Activated CD8-positive, alpha-beta T cell treated with anti-CD3 and anti-CD28 coated beads for 36 hours (primary cell): ENCODE results near the gene CHIA. TPM values are rescaled to one million over a fixed set of nuclear protein-coding genes. Genes with fewer than 3 reads are reported as not detected.
"Not testable (repeated sequence)": the region's sequence is repeated elsewhere in the genome, so short reads cannot be mapped to it uniquely, and the experiment has no call there.

Experiments used
- ATAC-seq: fragments of 200-7000 bp; cut with Tn5 transposase; one replicate; pipeline ENCODE4 v1.10.0; 2021; ENCODE audit warnings: mild to moderate bottlenecking, moderate library complexity
- CTCF ChIA-PET: fragments of 350-600 bp; sonication (Branson Sonifier 250); formaldehyde crosslinking; loops from one replicate; lab custom pipeline; 2021; ENCODE audit warnings: antibody characterized with exemption; lab: Charles Lee
- POLR2A ChIA-PET: fragments of 350-600 bp; sonication (Branson Sonifier 250); formaldehyde crosslinking; loops from one replicate; lab custom pipeline; 2021; ENCODE audit warnings: antibody characterized with exemption; lab: Charles Lee
- DNase-seq: peaks from one replicate; pipeline ENCODE4 v3.0.0-alpha.2; 2020
- H3K27ac Mint-ChIP-seq: one replicate; pipeline ENCODE4 v1.8.0; 2021; ENCODE audit warnings: mild to moderate bottlenecking, mixed read lengths
- H3K27me3 Mint-ChIP-seq: one replicate; pipeline ENCODE4 v1.8.0; 2021; ENCODE audit warnings: mixed read lengths
- H3K36me3 Mint-ChIP-seq: one replicate; pipeline ENCODE4 v1.8.0; 2021; ENCODE audit warnings: low read depth, mixed read lengths
- H3K4me1 Mint-ChIP-seq: one replicate; pipeline ENCODE4 v1.8.0; 2021; ENCODE audit warnings: low read depth, mixed read lengths
- H3K4me3 Mint-ChIP-seq: one replicate; pipeline ENCODE4 v1.8.0; 2021; ENCODE audit warnings: mild to moderate bottlenecking, moderate library complexity, mixed read lengths
- H3K9me3 Mint-ChIP-seq: one replicate; pipeline ENCODE4 v1.8.0; 2021; ENCODE audit warnings: mixed read lengths
- intact Hi-C: fragments of 100-400 bp; cut with micrococcal nuclease; formaldehyde crosslinking; loops from one replicate; pipeline ENCODE4 v1.10.0; 2022
- total RNA-seq, 2 experiments: library from RNA; stranded (reverse); gene quantifications; one replicate each; pipeline ENCODE4 v1.2.3, GENCODE V29; 2021
- TF ChIP-seq, protein P1 (sequence below): fragments of 200-600 bp; IDR thresholded peaks from one replicate; pipeline ENCODE4 v1.8.0; 2022; ENCODE audit warnings: antibody characterized with exemption, mild to moderate bottlenecking

The CHIA gene
- total RNA-seq, 2 experiments from 2014 or later = not detected

DNA sequence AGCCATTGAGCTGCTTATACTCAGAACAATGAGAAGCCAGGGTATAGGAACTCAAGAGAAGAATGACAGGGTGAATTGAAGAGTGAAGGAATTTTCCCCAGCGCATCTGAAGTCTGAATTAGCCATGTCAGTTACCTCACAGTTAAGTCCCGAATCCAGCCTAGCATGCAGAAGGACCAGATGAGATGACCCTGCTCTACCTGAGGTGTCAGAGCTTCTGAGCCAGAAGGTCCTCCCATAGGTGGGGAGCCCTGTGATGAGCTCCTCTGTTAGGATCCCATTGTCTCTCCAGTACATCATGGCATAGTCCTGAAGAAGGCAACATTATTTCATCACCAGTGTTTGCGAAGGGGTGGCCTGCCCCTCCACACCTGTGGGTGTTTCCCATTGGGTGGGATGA, 68.7 kb downstream of the CHIA start:
- POLR2A ChIA-PET = no interaction called here
- Mint-ChIP-seq H3K4me1 (peaks cover 5% of the 10 kb centered on the region), H3K27me3 (no peaks in the 10 kb centered on the region), H3K27ac (no peak overlapping the region), H3K4me3 (no peak overlapping the region), H3K9me3 (no peaks in the 10 kb centered on the region), H3K36me3 (no peaks in the 10 kb centered on the region)
- no peak for ATAC-seq
- intact Hi-C loops = no loop called here
- no peak for DNase-seq
- TF ChIP-seq, protein P1, sequence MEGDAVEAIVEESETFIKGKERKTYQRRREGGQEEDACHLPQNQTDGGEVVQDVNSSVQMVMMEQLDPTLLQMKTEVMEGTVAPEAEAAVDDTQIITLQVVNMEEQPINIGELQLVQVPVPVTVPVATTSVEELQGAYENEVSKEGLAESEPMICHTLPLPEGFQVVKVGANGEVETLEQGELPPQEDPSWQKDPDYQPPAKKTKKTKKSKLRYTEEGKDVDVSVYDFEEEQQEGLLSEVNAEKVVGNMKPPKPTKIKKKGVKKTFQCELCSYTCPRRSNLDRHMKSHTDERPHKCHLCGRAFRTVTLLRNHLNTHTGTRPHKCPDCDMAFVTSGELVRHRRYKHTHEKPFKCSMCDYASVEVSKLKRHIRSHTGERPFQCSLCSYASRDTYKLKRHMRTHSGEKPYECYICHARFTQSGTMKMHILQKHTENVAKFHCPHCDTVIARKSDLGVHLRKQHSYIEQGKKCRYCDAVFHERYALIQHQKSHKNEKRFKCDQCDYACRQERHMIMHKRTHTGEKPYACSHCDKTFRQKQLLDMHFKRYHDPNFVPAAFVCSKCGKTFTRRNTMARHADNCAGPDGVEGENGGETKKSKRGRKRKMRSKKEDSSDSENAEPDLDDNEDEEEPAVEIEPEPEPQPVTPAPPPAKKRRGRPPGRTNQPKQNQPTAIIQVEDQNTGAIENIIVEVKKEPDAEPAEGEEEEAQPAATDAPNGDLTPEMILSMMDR = no peak
- CTCF ChIA-PET = no interaction called here

DNA sequence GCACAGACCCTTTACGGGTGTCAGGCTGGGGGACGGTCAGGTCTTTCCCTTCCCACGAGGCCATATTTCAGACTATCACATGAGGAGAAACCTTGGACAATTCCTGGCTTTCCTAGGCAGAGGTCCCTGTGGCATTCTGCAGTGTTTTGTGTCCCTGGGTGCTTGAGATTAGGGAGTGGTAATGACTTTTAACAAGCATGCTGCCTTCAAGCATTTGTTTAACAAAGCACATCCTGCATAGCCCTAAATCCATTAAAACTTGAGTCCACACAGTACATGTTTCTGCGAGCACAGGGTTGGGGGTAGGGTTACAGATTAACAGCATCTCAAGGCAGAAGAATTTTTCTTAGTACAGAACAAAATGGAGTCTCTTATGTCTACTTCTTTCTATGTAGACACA, 69.6 kb downstream of the CHIA start:
- ATAC-seq, H3K27ac Mint-ChIP-seq, DNase-seq, intact Hi-C loops, CTCF ChIA-PET, H3K27me3 Mint-ChIP-seq, H3K4me3 Mint-ChIP-seq, H3K9me3 Mint-ChIP-seq, H3K36me3 Mint-ChIP-seq, H3K4me1 Mint-ChIP-seq, POLR2A ChIA-PET: not testable (repeated sequence)

DNA sequence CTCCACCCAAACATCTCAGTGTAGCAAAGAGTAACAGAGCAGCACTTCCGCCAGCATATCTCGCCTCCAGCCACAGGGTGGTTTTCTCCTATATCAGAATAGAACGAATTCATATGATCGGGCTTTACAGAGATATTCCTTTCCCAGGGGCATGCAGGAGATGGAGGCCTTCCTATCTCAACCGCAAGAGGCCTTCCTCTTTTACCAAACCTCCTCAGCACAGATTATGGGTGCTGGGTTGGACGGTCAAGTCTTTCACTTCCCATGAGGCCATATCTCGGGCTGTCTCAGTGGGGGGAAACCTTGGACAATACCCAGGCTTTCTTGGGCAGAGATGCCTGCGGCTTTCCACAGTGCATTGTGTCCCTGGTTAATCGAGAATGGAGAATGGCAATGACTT, 71.1 kb downstream of the CHIA start:
- Mint-ChIP-seq H3K4me3 (no peak overlapping the region), H3K9me3 (no peaks in the 10 kb centered on the region), H3K36me3 (no peaks in the 10 kb centered on the region), H3K27me3 (peaks cover 9% of the 10 kb centered on the region), H3K4me1 (no peaks in the 10 kb centered on the region), H3K27ac (no peak overlapping the region)
- POLR2A ChIA-PET = no interaction called here
- TF ChIP-seq, protein P1 = no peak
- ATAC-seq (no peak), DNase-seq (no peak)
- intact Hi-C loops = no loop called here
- CTCF ChIA-PET = no interaction called here

DNA sequence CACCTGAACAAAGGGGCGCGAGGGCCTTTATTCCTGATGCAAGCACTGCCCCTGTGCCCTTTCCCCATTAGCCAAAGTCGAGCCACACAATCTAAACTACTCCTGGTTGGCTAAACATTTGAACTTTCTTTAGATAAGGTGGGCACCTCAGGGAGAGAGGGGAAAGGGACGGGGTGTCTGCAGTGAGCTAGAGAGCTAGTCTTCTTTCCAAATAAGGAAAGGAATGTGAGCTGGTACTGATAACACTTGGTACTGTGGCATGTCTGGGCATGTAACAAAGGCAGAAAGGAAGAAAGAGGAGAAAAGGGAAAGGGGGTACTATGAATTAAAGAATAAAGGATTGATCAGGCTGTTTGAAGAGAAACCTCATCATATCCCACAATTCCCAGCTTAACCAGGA, 74.0 kb downstream of the CHIA start:
- no peaks in the 10 kb centered on the region for H3K4me1 Mint-ChIP-seq
- TF ChIP-seq, protein P1 = no peak
- H3K4me3 Mint-ChIP-seq = no peak overlapping the region
- H3K9me3 Mint-ChIP-seq = no peaks in the 10 kb centered on the region
- no peaks in the 10 kb centered on the region for H3K36me3 Mint-ChIP-seq
- DNase-seq (no peak), ATAC-seq (no peak)
- ChIA-PET CTCF (interaction anchor here (1.0 to 1.3 kb wide), 3 partner anchors 11 to 334 kb away, joined by 3 to 4 read pairs (median 3); no protein-coding TSS in a partner anchor), POLR2A (interaction anchor here (1.2 kb wide), 1 partner anchor 57 kb away, joined by 3 read pairs; no protein-coding TSS in a partner anchor)
- peaks cover 15% of the 10 kb centered on the region for H3K27me3 Mint-ChIP-seq
- intact Hi-C loops = no loop called here
- no peak overlapping the region for H3K27ac Mint-ChIP-seq

DNA sequence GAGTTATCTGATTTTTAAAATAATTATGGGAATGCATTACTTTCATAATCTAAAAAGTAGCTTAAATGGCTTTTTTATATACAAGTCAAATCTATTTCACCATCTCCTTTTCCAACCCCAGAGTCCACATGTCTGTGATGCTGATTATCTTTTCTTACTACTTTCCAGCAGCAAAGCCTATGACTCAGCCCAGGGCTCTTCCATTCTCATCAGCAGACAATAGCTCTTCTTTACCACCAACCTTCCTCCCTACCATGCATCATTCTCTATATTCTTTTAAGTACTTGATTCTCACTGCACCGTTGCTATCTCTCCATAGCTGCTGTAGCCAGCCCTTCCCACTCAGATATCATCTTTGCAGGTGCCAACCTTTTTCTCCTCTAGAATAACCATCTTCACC, 75.6 kb downstream of the CHIA start:
- Mint-ChIP-seq H3K27ac (no peak overlapping the region), H3K36me3 (no peaks in the 10 kb centered on the region), H3K27me3 (peaks cover 17% of the 10 kb centered on the region), H3K9me3 (no peaks in the 10 kb centered on the region), H3K4me1 (no peaks in the 10 kb centered on the region), H3K4me3 (no peak overlapping the region)
- intact Hi-C loops = no loop called here
- no peak for DNase-seq
- no peak for ATAC-seq
- CTCF ChIA-PET = interaction anchor here (0.8 kb wide), 1 partner anchor 336 kb away, joined by 4 read pairs; no protein-coding TSS in a partner anchor
- TF ChIP-seq, protein P1 = no peak
- POLR2A ChIA-PET = interaction anchor here (0.6 kb wide), 1 partner anchor 322 kb away, joined by 3 read pairs; no protein-coding TSS in a partner anchor
